Measurements from ENCODE around the gene TCF21.
"Not testable (repeated sequence)": the region's sequence is repeated elsewhere in the genome, so short reads cannot be mapped to it uniquely, and the experiment has no call there.

TCF21 gene

GRCh38 chr6:133888929-133889556, at the start of gene TCF21:
TCF21 (plus strand) TSS chr6:133889113; CDS start chr6:133889398, 285 bp downstream.
- DNase-seq (ENCODE audit: low read depth in 2 of 2), result no peak

- DNase-seq (ENCODE audit: low read depth in 2 of 2), result no peak
These were observed 47.7 kb upstream of the TCF21 start for GRCh38 chr6:133841176-133841575.

GRCh38 chr6:133843098-133843497, 45.8 kb upstream of the TCF21 start:
- no peak for DNase-seq (ENCODE audit: low read depth in 2 of 2)

- DNase-seq (ENCODE audit: low read depth in 2 of 2), result no peak
These were observed 44.2 kb upstream of the TCF21 start for GRCh38 chr6:133844709-133845108.

- no peak for DNase-seq (ENCODE audit: low read depth in 2 of 2)
These were observed 34.9 kb upstream of the TCF21 start for GRCh38 chr6:133854041-133854363.

GRCh38 chr6:133854364-133855275, 34.3 kb upstream of the TCF21 start:
- no peak for DNase-seq (ENCODE audit: low read depth in 2 of 2)

GRCh38 chr6:133855276-133855990, 33.5 kb upstream of the TCF21 start:
- DNase-seq (ENCODE audit: low read depth in 2 of 2), result no peak

GRCh38 chr6:133855991-133856370, 32.9 kb upstream of the TCF21 start:
- no peak for DNase-seq (ENCODE audit: low read depth in 2 of 2)

GRCh38 chr6:133856911-133857310, 32.0 kb upstream of the TCF21 start:
- DNase-seq (ENCODE audit: low read depth in 2 of 2), result no peak

GRCh38 chr6:133857696-133858095, 31.2 kb upstream of the TCF21 start:
- no peak for DNase-seq (ENCODE audit: low read depth in 2 of 2)

- DNase-seq (ENCODE audit: low read depth in 2 of 2), result not testable (repeated sequence)
These were observed 27.6 kb upstream of the TCF21 start for GRCh38 chr6:133861337-133861736.

GRCh38 chr6:133863228-133863627, 25.7 kb upstream of the TCF21 start:
- no peak for DNase-seq (ENCODE audit: low read depth in 2 of 2)

GRCh38 chr6:133865680-133866079, 23.2 kb upstream of the TCF21 start:
- DNase-seq (ENCODE audit: low read depth in 2 of 2), result no peak

- no peak for DNase-seq (ENCODE audit: low read depth in 2 of 2)
These were observed 17.8 kb upstream of the TCF21 start for GRCh38 chr6:133871131-133871530.

GRCh38 chr6:133873538-133873937, 15.4 kb upstream of the TCF21 start:
- DNase-seq (ENCODE audit: low read depth in 2 of 2), result no peak

GRCh38 chr6:133877116-133877515, 11.8 kb upstream of the TCF21 start:
- no peak for DNase-seq (ENCODE audit: low read depth in 2 of 2)

GRCh38 chr6:133880006-133880405, 8.9 kb upstream of the TCF21 start:
- DNase-seq (ENCODE audit: low read depth in 2 of 2), result no peak

GRCh38 chr6:133880896-133881295, 8.0 kb upstream of the TCF21 start:
- no peak for DNase-seq (ENCODE audit: low read depth in 2 of 2)

- DNase-seq (ENCODE audit: low read depth in 2 of 2), result no peak
These were observed 2.7 kb upstream of the TCF21 start for GRCh38 chr6:133886104-133886775.

GRCh38 chr6:133887156-133887879, 1.6 kb upstream of the TCF21 start:
- no peak for DNase-seq (ENCODE audit: low read depth in 2 of 2)

- DNase-seq (ENCODE audit: low read depth in 2 of 2), result no peak
These were observed 1.1 kb upstream of the TCF21 start for GRCh38 chr6:133887880-133888230.

Measured in stimulated activated CD4-positive, alpha-beta T cell treated with anti-CD3 and anti-CD28 coated beads, Interleukin-1b, Interleukin-23, amount 100 ng/mL, for 4 hours (primary cell).